Fibroblast of the aortic adventitia (primary cell): Measurements from ENCODE around the gene RBM14. TPM values are rescaled to one million over a fixed set of nuclear protein-coding genes. Genes with fewer than 3 reads are reported as not detected.

Experiments
- DNase-seq: peaks from one replicate; pipeline ENCODE4 v3.0.0-alpha.2; 2010; ENCODE audit warnings: low read depth
- H3K4me3 ChIP-seq: 2 replicates; pipeline ENCODE4 v1.5.1; 2011; ENCODE audit warnings: low read depth, mild to moderate bottlenecking, control low read depth, low read length, moderate library complexity
- CTCF ChIP-seq: IDR thresholded peaks from 2 replicates; pipeline ENCODE4 v1.5.1; 2011; ENCODE audit warnings: mild to moderate bottlenecking, low read length, control low read depth, inconsistent platforms; ENCODE audit not compliant: insufficient read depth
- total RNA-seq: library from RNA; depleted of rRNA; stranded (reverse); fragments of >200 nt; gene quantifications from 2 replicates; pipeline ENCODE4 v1.2.3, GENCODE V29; 2012; ENCODE audit warnings: low replicate concordance

The RBM14 gene
- total RNA-seq, 1 donor: 26.9 TPM

- TF ChIP-seq CTCF: no peak
- H3K4me3 ChIP-seq: no peak overlapping the region
- no peak for DNase-seq
Observed at GRCh38 chr11:66643745-66644437, 27.5 kb downstream of the RBM14 start.

GRCh38 chr11:66646828-66647227 is 30.4 kb downstream of the RBM14 start:
- H3K4me3 ChIP-seq: no peak overlapping the region
- TF ChIP-seq CTCF: no peak
- no peak for DNase-seq

DNA sequence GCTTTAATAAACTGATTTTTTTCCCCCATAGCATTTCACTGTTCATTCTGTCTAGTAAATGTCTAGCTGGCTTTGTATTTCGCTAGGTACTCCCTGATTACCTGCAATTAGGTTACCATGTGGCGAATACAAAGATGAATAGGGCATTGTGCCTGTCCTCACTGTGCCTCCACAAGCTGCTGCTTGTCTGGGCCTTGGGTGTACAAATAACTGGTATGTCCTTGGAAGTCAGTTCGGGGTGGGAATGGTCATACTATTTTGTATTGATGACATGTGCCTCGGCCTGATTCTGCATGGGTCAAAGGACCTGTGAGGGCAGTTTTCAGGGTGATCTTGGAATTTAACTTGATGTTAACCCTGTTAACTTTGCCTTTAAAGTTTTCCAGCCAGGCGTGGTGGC is 33.5 kb downstream of the RBM14 start:
- TF ChIP-seq CTCF: no peak
- no peak for DNase-seq

DNA sequence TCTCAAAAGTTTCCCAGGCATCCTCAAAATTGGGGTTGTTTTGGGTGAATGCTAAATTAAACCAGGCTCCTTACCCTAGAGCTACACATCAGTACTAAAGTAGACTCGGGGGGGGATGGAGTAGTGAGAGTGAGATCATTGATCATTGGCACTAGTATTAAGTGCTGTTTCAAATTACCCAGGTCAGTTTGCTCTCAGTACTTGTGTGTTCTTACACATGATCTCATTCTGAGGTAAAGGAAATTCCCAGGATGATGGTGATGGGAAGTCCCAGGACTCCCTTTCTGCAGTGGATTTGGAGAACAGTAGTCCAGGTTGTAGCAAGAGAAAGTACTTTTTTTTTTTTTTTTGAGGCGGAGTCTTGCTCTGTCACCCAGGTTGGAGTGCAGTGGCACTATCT is 34.6 kb downstream of the RBM14 start:
- H3K4me3 ChIP-seq: no peak overlapping the region
- TF ChIP-seq CTCF: no peak
- no peak for DNase-seq

More for the DNA sequence above, 33.5 kb downstream of the RBM14 start:
- no peak overlapping the region for H3K4me3 ChIP-seq

- H3K4me3 ChIP-seq: no peak overlapping the region
- DNase-seq: no peak
- TF ChIP-seq CTCF: no peak
Observed at GRCh38 chr11:66652651-66653050, 36.2 kb downstream of the RBM14 start.

DNA sequence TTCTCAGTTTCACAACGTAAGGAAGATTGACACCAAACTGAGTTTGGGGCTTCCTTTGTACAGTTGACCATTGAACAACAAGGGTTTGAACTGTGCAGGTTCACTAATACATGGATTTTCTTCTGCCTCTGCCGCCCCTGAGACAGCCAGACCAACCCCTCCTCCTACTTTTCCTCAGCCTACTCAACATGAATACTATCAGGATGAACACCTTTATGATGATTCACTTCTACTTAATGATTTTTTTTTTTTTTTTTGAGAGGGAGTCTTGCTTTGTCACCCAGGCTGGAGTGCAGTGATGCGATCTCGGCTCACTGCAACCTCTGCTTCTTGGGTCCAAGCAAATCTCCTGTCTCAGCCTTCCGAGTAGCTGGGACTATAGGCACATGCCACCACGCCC is 36.7 kb downstream of the RBM14 start:
- TF ChIP-seq CTCF: no peak
- DNase-seq: no peak
- no peak overlapping the region for H3K4me3 ChIP-seq

- TF ChIP-seq CTCF: no peak
- DNase-seq: no peak
- no peak overlapping the region for H3K4me3 ChIP-seq
Observed at GRCh38 chr11:66659763-66660162, 43.3 kb downstream of the RBM14 start.
